DOHH2 (cell line): ENCODE data around the gene LIMK1.

ENCODE experiments used
- H3F3A ChIP-seq: fragments of 200-600 bp; sonication (generic), shearing (Covaris generic); 2 replicates; pipeline ENCODE4 v1.6.0; 2016; ENCODE audit warnings: antibody characterized with exemption, mild to moderate bottlenecking; ENCODE audit not compliant: control insufficient read depth, insufficient read depth
- H3K27ac ChIP-seq: fragments of 200-600 bp; sonication (generic); 2 replicates; pipeline ENCODE4 v1.5.1; 2014; ENCODE audit warnings: low read depth, mild to moderate bottlenecking, low read length, moderate library complexity
- H3K27me3 ChIP-seq: fragments of 200-600 bp; sonication (generic); 2 replicates; pipeline ENCODE4 v1.6.1; 2014; ENCODE audit warnings: mild to moderate bottlenecking, low read length, mixed read lengths; ENCODE audit not compliant: control insufficient read depth
- H3K36me3 ChIP-seq: fragments of 200-600 bp; sonication (generic); 2 replicates; pipeline ENCODE4 v1.6.1; 2014; ENCODE audit warnings: mild to moderate bottlenecking, low read length, moderate library complexity, mixed read lengths; ENCODE audit not compliant: control insufficient read depth
- H3K4me1 ChIP-seq: fragments of 200-600 bp; sonication (generic); 2 replicates; pipeline ENCODE4 v1.6.1; 2014; ENCODE audit warnings: mild to moderate bottlenecking, low read length, mixed read lengths; ENCODE audit not compliant: control insufficient read depth
- H3K4me2 ChIP-seq: fragments of 200-600 bp; sonication (generic); 2 replicates; pipeline ENCODE4 v1.6.0; 2014; ENCODE audit warnings: mild to moderate bottlenecking, low read length, moderate library complexity
- H3K4me3 ChIP-seq: fragments of 200-600 bp; sonication (generic); 2 replicates; pipeline ENCODE4 v1.5.1; 2014; ENCODE audit warnings: mild to moderate bottlenecking, low read length, mixed read lengths
- H3K79me2 ChIP-seq: fragments of 200-600 bp; sonication (generic); 2 replicates; pipeline ENCODE4 v1.6.1; 2014; ENCODE audit warnings: mild to moderate bottlenecking, low read length, mixed read lengths; ENCODE audit not compliant: control insufficient read depth
- H3K9me2 ChIP-seq: fragments of 200-600 bp; sonication (generic); replicated peaks from 2 replicates; pipeline ENCODE4 v1.6.1; 2014; ENCODE audit warnings: mild to moderate bottlenecking, low read length, mixed read lengths; ENCODE audit not compliant: control insufficient read depth
- H3K9me3 ChIP-seq: fragments of 200-600 bp; sonication (generic); 2 replicates; pipeline ENCODE4 v1.6.1; 2014; ENCODE audit warnings: antibody characterized with exemption, low read length, mixed read lengths; ENCODE audit not compliant: control insufficient read depth, insufficient read depth
- H4K20me1 ChIP-seq: fragments of 200-600 bp; sonication (generic); 2 replicates; pipeline ENCODE4 v1.6.0; 2014; ENCODE audit warnings: low read depth, mild to moderate bottlenecking, antibody characterized with exemption, low read length, moderate library complexity; ENCODE audit not compliant: control insufficient read depth, insufficient read depth
- CTCF ChIP-seq: fragments of 200-600 bp; sonication (generic); IDR thresholded peaks from one replicate; pipeline ENCODE4 v1.5.1; 2014; ENCODE audit warnings: antibody characterized with exemption, mild to moderate bottlenecking, low read depth, low read length; ENCODE audit not compliant: poor library complexity, severe bottlenecking
- EZH2phosphoT487 ChIP-seq: fragments of 200-600 bp; sonication (generic); IDR thresholded peaks from 2 replicates; pipeline ENCODE4 v1.6.1; 2017; ENCODE audit warnings: borderline replicate concordance, mild to moderate bottlenecking, antibody characterized with exemption, low read length, moderate library complexity, mixed read lengths

LIMK1 gene

GRCh38 chr7:74057987-74058386, 25.6 kb upstream of the LIMK1 start:
- Histone ChIP-seq H3K4me1 (peaks cover 14% of the 10 kb centered on the region), H4K20me1 (no peaks in the 10 kb centered on the region), H3K4me3 (no peak overlapping the region), H3K9me3 (no peaks in the 10 kb centered on the region), H3F3A (no peaks in the 10 kb centered on the region), H3K4me2 (no peak overlapping the region), H3K27me3 (peaks cover 46% of the 10 kb centered on the region), H3K79me2 (no peaks in the 10 kb centered on the region), H3K36me3 (no peaks in the 10 kb centered on the region), H3K9me2 (no peaks in the 10 kb centered on the region), H3K27ac (no peak overlapping the region)
- TF ChIP-seq CTCF (no peak), EZH2phosphoT487 (no peak)

DNA sequence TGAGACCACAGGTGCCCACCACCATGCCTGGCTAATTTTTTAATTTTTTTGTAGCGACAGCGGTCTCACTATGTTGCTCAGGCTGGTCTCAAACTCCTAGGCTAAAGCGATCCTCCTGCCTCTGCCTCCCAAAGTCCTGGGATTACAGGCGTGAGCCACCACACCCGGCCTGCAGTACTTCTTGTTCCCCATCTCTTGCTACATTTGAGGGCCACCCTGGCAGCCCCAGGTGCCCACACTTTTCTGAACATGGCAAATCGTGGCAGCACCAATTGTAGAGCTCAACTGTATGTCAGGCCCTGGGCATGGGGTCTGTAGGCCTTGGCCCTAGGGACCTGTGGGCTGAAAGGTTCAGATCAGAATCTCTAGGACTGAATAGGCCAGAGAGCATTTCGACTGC, 25.1 kb upstream of the LIMK1 start:
- Histone ChIP-seq H3K36me3 (no peaks in the 10 kb centered on the region), H3K4me3 (no peak overlapping the region), H3K79me2 (no peaks in the 10 kb centered on the region), H3K27ac (no peak overlapping the region), H4K20me1 (no peaks in the 10 kb centered on the region), H3K9me3 (no peaks in the 10 kb centered on the region), H3F3A (no peaks in the 10 kb centered on the region), H3K4me2 (no peak overlapping the region), H3K9me2 (no peaks in the 10 kb centered on the region), H3K27me3 (peaks cover 41% of the 10 kb centered on the region), H3K4me1 (peaks cover 14% of the 10 kb centered on the region)
- TF ChIP-seq CTCF (no peak), EZH2phosphoT487 (no peak)

GRCh38 chr7:74059037-74059436, 24.6 kb upstream of the LIMK1 start:
- Histone ChIP-seq H3K36me3 (no peaks in the 10 kb centered on the region), H3K27ac (no peak overlapping the region), H3K4me1 (peaks cover 14% of the 10 kb centered on the region), H4K20me1 (no peaks in the 10 kb centered on the region), H3K9me3 (no peaks in the 10 kb centered on the region), H3K4me2 (no peak overlapping the region), H3K9me2 (no peaks in the 10 kb centered on the region), H3K27me3 (peaks cover 38% of the 10 kb centered on the region), H3K4me3 (no peak overlapping the region), H3F3A (no peaks in the 10 kb centered on the region), H3K79me2 (no peaks in the 10 kb centered on the region)
- TF ChIP-seq CTCF (no peak), EZH2phosphoT487 (no peak)
